Esophagus squamous epithelium (tissue), 5 donors: Measurements from ENCODE around the gene FAM234A. TPM values are rescaled to one million over a fixed set of nuclear protein-coding genes. Genes with fewer than 3 reads are reported as not detected.

Experiments
- DNase-seq: peaks from one replicate; lab custom pipeline; 2025; lab: John Stamatoyannopoulos, UW
- H3K27ac ChIP-seq, 4 donors: fragments of 200-600 bp; sonication (generic); one replicate each; pipeline ENCODE4 v1.5.1; 2016 to 2019; ENCODE audit warnings: mild to moderate bottlenecking in 1 of 4
- H3K27me3 ChIP-seq, 4 donors: fragments of 200-600 bp; sonication (generic); 1 replicate in 3 of 4; 2 replicates in 1 of 4; pipeline versions ENCODE4 v1.5.1 to v1.6.0; 2017 to 2021; ENCODE audit warnings: antibody characterized with exemption in 1 of 4
- H3K36me3 ChIP-seq, 3 donors: fragments of 200-600 bp; sonication (generic); one replicate each; pipeline ENCODE4 v1.5.1; 2016 to 2019
- H3K4me1 ChIP-seq, 3 donors: fragments of 200-600 bp; sonication (generic); one replicate each; pipeline ENCODE4 v1.5.1; 2017 to 2019
- H3K4me3 ChIP-seq, 4 donors: fragments of 200-600 bp; sonication (generic); 1 replicate in 3 of 4; 2 replicates in 1 of 4; pipeline ENCODE4 v1.5.1; 2016 to 2019; ENCODE audit warnings: mild to moderate bottlenecking in 2 of 4, moderate library complexity in 1 of 4
- H3K9me3 ChIP-seq, 3 donors: fragments of 200-600 bp; sonication (generic); one replicate each; pipeline ENCODE4 v1.5.1; 2016 to 2019
- CTCF ChIP-seq, 6 experiments: fragments of 450-650 bp in 4 of 6; fragments of 200-600 bp in 2 of 6; sonication (generic) in 2 of 6; IDR thresholded peaks; one replicate each; pipeline ENCODE4 v1.5.1; 2016 to 2019; ENCODE audit warnings: antibody characterized with exemption in 6 of 6, mild to moderate bottlenecking in 4 of 6, moderate library complexity in 4 of 6
- POLR2A ChIP-seq, 4 donors: fragments of 450-650 bp; IDR thresholded peaks; one replicate each; pipeline ENCODE4 v1.6.1; 2017; ENCODE audit warnings: antibody characterized with exemption in 4 of 4, mild to moderate bottlenecking in 4 of 4, moderate library complexity in 3 of 4
- WGBS, 2 donors: methylation state at CpG; one replicate each; pipeline ENCODE4 v1.1.5; 2018; 5-methylcytosine and 5-hydroxymethylcytosine counted together
- intact Hi-C: fragments of 100-400 bp; cut with DNase I; formaldehyde crosslinking; loops from one replicate; pipeline ENCODE4 v1.15.0; 2022
- total RNA-seq, 4 donors: library from RNA; depleted of rRNA; stranded (reverse); fragments of >200 nt; gene quantifications; one replicate each; pipeline ENCODE4 v1.1.0, GENCODE V29; 2016
- donor health status: DM: yes; HTN: yes; CAD: no.

The FAM234A gene
- total RNA-seq, 4 donors from 2014 or later = 16.5 to 147 (median 60.0) TPM

GRCh38 chr16:247027-247426 is 12.4 kb downstream of the FAM234A start:
- Histone ChIP-seq H3K9me3 (no peaks in the 10 kb centered on the region), H3K36me3 (peaks cover 0 to 43% (median 0%) of the 10 kb centered on the region in 3 donors), H3K4me1 (peaks cover 0 to 19% (median 7%) of the 10 kb centered on the region in 3 donors), H3K27me3 (no peaks in the 10 kb centered on the region), H3K4me3 (no peak overlapping the region), H3K27ac (no peak overlapping the region)
- intact Hi-C loops = no loop called here
- TF ChIP-seq CTCF (IDR thresholded peaks at IDR 0.05) (no peak), POLR2A (IDR thresholded peaks at IDR 0.05) (no peak)
- DNase-seq = no peak
- 90 to 94% methylated on average over 12 of the region's 12 CpGs for WGBS, 2 donors

- intact Hi-C loops = no loop called here
- H3K36me3 ChIP-seq = peaks cover 0 to 67% (median 0%) of the 10 kb centered on the region in 3 donors
- H3K9me3 ChIP-seq = no peaks in the 10 kb centered on the region
- TF ChIP-seq CTCF (IDR thresholded peaks at IDR 0.05) = no peak
- TF ChIP-seq POLR2A (IDR thresholded peaks at IDR 0.05) = no peak
- H3K4me3 ChIP-seq = no peak overlapping the region
- no peak overlapping the region for H3K27ac ChIP-seq
- H3K27me3 ChIP-seq = no peaks in the 10 kb centered on the region
- H3K4me1 ChIP-seq = no peaks in the 10 kb centered on the region
- no peak for DNase-seq
- WGBS, 2 donors = 86 to 88% methylated on average over 3 to 8 of the region's 12 CpGs
Measured at GRCh38 chr16:249431-249830, 14.8 kb downstream of the FAM234A start.

GRCh38 chr16:252366-253337 is 18.0 kb downstream of the FAM234A start:
- no peaks in the 10 kb centered on the region for H3K9me3 ChIP-seq
- peak overlapping the region in 2 of 4 donors; percentile 2 to 33 for H3K27ac ChIP-seq
- WGBS, 2 donors = 62 to 71% methylated on average over 30 of the region's 30 CpGs
- H3K4me1 ChIP-seq = no peaks in the 10 kb centered on the region
- H3K4me3 ChIP-seq = peak overlapping the region in 1 of 4 donors; percentile 35
- no peak for DNase-seq
- no peak for TF ChIP-seq CTCF (IDR thresholded peaks at IDR 0.05)
- no peak for TF ChIP-seq POLR2A (IDR thresholded peaks at IDR 0.05)
- no peaks in the 10 kb centered on the region for H3K27me3 ChIP-seq
- peaks cover 0 to 99% (median 5%) of the 10 kb centered on the region in 3 donors for H3K36me3 ChIP-seq
- intact Hi-C loops = no loop called here

GRCh38 chr16:253833-254232 is 19.2 kb downstream of the FAM234A start:
- no peaks in the 10 kb centered on the region for H3K9me3 ChIP-seq
- DNase-seq = no peak
- WGBS, 2 donors = 89 to 90% methylated on average over 6 of the region's 6 CpGs
- no peak overlapping the region for H3K4me3 ChIP-seq
- TF ChIP-seq CTCF (IDR thresholded peaks at IDR 0.05) (no peak), POLR2A (IDR thresholded peaks at IDR 0.05) (no peak)
- intact Hi-C loops = no loop called here
- no peaks in the 10 kb centered on the region for H3K27me3 ChIP-seq
- peaks cover 0 to 95% (median 5%) of the 10 kb centered on the region in 3 donors for H3K36me3 ChIP-seq
- no peaks in the 10 kb centered on the region for H3K4me1 ChIP-seq
- no peak overlapping the region for H3K27ac ChIP-seq

GRCh38 chr16:254461-254860 is 19.8 kb downstream of the FAM234A start:
- Histone ChIP-seq H3K4me1 (no peaks in the 10 kb centered on the region), H3K36me3 (peaks cover 0 to 95% (median 5%) of the 10 kb centered on the region in 3 donors), H3K27ac (no peak overlapping the region), H3K9me3 (no peaks in the 10 kb centered on the region), H3K27me3 (no peaks in the 10 kb centered on the region), H3K4me3 (no peak overlapping the region)
- TF ChIP-seq CTCF (IDR thresholded peaks at IDR 0.05) = no peak
- intact Hi-C loops = no loop called here
- WGBS, 2 donors = 92 to 97% methylated on average over 20 to 24 of the region's 25 CpGs
- DNase-seq = no peak
